WTC11 (cell line): ENCODE data around the gene VANGL1.

Experiments
- CTCF ChIP-seq: fragments of 200-600 bp; IDR thresholded peaks from 2 replicates; pipeline ENCODE4 v1.8.0; 2022; ENCODE audit warnings: antibody characterized with exemption
- JUN ChIP-seq: sonication (generic); formaldehyde crosslinking; IDR thresholded peaks from 2 replicates; pipeline ENCODE4 v1.8.0; 2023; ENCODE audit warnings: mild to moderate bottlenecking, missing genetic modification reagents
- PREB ChIP-seq: sonication (generic); formaldehyde crosslinking; IDR thresholded peaks from 2 replicates; pipeline ENCODE4 v1.8.1; 2022; ENCODE audit warnings: mild to moderate bottlenecking, missing genetic modification reagents, moderate library complexity, borderline replicate concordance
- SMAD3 ChIP-seq: sonication (generic); formaldehyde crosslinking; IDR thresholded peaks from 2 replicates; pipeline ENCODE4 v1.8.0; 2022; ENCODE audit warnings: missing genetic modification reagents, mild to moderate bottlenecking, borderline replicate concordance
- ZMAT4 ChIP-seq: fragments of 250-450 bp; sonication (Bioruptor Pico); IDR thresholded peaks from 2 replicates; pipeline ENCODE4 v1.9.0; 2021; ENCODE audit warnings: mild to moderate bottlenecking

DNA sequence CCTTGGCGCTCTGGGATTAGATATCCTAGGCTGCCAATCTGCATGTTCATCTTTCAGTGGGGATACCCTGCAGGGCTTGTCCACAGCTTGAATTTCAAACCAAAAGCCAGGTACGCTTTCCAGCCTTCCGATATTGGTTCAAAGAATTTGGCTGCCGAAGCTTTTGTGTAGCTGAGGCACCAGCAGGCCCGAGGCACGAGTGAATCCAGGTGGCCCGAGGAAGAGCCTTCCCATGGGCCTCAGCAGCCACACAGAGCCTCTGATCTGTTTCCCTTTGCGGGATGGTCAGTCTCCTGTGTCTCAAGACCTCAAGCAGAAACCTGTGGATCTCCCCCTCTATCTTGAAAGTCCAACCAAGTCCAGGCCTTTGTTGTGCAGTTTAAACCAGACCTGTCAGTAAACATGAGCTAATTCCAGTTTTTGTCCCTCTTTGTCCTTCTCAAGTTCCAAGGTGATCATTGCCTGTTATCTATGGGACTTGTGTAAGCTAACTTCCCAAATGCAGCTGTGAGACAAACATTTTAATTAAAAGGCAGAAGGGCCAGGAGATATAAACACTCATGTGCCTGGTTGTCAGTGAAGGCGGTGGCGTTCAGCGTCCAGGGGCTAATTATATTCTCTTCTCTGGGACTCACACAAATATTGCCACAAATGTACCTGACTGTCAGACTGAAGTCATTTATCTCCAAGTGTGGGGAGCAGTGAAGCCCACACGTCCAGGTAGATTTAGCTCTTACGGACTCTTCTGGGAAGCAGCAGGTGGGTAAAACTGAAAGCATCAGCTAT is 30.6 kb downstream of the VANGL1 start:
- TF ChIP-seq PREB (no peak), CTCF (no peak), ZMAT4 (CRISPR knock-in tag) (no peak), JUN (no peak), SMAD3 (CRISPR knock-in tag) (no peak)
